Hepatocyte (in vitro differentiated cells): ENCODE results near the gene MPLKIP.
"Not testable (repeated sequence)": the region's sequence is repeated elsewhere in the genome, so short reads cannot be mapped to it uniquely, and the experiment has no call there.

Source experiments
- CTCF ChIP-seq: fragments of 200-600 bp; sonication (generic); IDR thresholded peaks from 2 replicates; pipeline ENCODE4 v1.5.1; 2016; ENCODE audit warnings: antibody characterized with exemption, mild to moderate bottlenecking; ENCODE audit not compliant: poor library complexity
- EZH2 ChIP-seq: fragments of 200-600 bp; sonication (generic); IDR thresholded peaks from 2 replicates; pipeline ENCODE4 v1.6.1; 2016; ENCODE audit warnings: antibody characterized with exemption, mild to moderate bottlenecking, borderline replicate concordance

GRCh38 chr7:40122100-40122939 lies 12.1 kb downstream of the MPLKIP start:
- TF ChIP-seq CTCF, EZH2: not testable (repeated sequence)
